Breast epithelium (tissue), 3 donors: ENCODE results near the gene ZNF236.

ENCODE experiments used
- CTCF ChIP-seq, 3 donors: fragments of 450-650 bp; IDR thresholded peaks; one replicate each; pipeline ENCODE4 v1.5.1; 2016 to 2017; ENCODE audit warnings: antibody characterized with exemption in 3 of 3, mild to moderate bottlenecking in 3 of 3, moderate library complexity in 3 of 3
- POLR2AphosphoS5 ChIP-seq, 3 donors: sonication (generic); formaldehyde crosslinking; IDR thresholded peaks; one replicate each; pipeline ENCODE4 v1.6.1; 2017; ENCODE audit warnings: antibody characterized with exemption in 3 of 3

DNA sequence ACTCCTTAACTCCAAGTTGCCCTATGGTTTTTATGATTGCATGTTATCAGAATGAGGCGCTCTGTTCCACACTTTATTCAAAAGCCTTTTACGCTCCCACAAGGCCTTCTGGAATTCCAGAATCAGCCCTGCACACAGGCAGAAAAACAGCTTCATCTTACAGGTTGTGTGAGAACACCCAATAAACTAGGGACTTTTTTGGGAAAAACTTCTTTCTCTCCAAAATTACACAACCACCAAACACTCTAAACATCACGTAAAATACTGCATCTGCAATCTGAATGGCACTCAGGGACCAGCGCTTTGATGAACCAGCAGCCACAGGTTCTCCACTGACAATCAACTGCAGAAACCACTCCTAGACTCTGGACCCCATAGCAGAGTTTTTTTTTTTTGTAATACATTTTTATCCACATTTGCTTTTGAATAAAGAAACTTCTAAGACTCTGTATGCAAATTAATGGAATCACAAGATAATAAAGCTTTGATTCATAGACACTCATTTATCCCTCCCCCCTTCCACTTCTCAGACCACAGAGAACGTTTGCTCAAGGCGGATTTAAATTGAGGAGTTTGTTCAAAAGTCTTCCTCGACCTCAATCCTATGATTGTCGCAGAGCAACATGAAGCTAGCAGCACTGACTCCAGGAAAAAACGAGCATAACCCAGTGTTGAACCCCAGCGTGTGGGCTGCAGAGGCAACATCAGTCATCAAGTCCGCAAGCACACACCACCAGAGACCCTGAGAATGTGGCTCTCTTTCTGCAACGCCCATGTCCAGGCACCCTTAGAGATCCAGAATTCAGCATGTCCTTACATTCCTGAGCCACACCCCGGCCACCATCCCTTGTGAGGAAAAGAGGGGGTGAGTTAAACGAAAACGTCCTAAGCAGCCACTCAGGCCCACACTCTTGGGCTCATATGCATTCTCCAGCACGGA lies 193.7 kb downstream of the ZNF236 start:
- TF ChIP-seq POLR2AphosphoS5 (IDR thresholded peaks at IDR 0.05) (no peak), CTCF (IDR thresholded peaks at IDR 0.05) (no peak)
